GM12878 (cell line): ENCODE data around the gene C11orf91. TPM values are rescaled to one million over a fixed set of nuclear protein-coding genes. Genes with fewer than 3 reads are reported as not detected.

Experiments
- ATAC-seq: fragments of 200-7000 bp; cut with Tn5 transposase; 3 replicates; pipeline ENCODE4 v1.9.1; 2020; ENCODE audit warnings: mild to moderate bottlenecking, moderate library complexity
- BruUV-seq: library from RNA; stranded (reverse); fragments of 400-500 nt; replicated peaks from 2 replicates; lab custom pipeline; 2021; lab: Mats Ljungman, UMichigan
- CTCF ChIA-PET: fragments of 300-600 bp; sonication (Branson Sonifier 250); formaldehyde crosslinking; extraction: SDS; loops from one replicate; lab custom pipeline; 2021; ENCODE audit warnings: inconsistent platforms; lab: Yijun Ruan, JAX
- POLR2A ChIA-PET: fragments of 350-600 bp; formaldehyde crosslinking; extraction: SDS; loops from one replicate; lab custom pipeline; 2021; ENCODE audit warnings: inconsistent platforms; lab: Charles Lee
- RAD21 ChIA-PET: fragments of 300-600 bp; sonication (Branson Sonifier 250); formaldehyde crosslinking; loops from one replicate; lab custom pipeline; 2023; ENCODE audit warnings: antibody characterized with exemption; ENCODE audit not compliant: unreplicated experiment; lab: Charles Lee
- SMC1A ChIA-PET: fragments of 300-600 bp; sonication (Branson Sonifier 250); formaldehyde crosslinking; loops from one replicate; lab custom pipeline; 2023; ENCODE audit not compliant: unreplicated experiment, uncharacterized antibody; lab: Charles Lee
- DNase-seq: peaks from one replicate; pipeline ENCODE4 v3.0.0-alpha.2; 2011; ENCODE audit warnings: low read depth, low spot score
- FAIRE-seq: peaks from 3 replicates; lab custom pipeline; 2011; peaks lifted over from hg19 to GRCh38; lab: Jason Lieb, UNC
- H2AFZ ChIP-seq: 2 replicates; pipeline ENCODE4 v1.6.0; 2011; ENCODE audit warnings: low read depth, low read length, control low read depth; ENCODE audit not compliant: control insufficient read depth
- H3K27ac ChIP-seq: 2 replicates; pipeline ENCODE4 v1.5.1; 2011; ENCODE audit warnings: control low read depth; ENCODE audit not compliant: control insufficient read depth, insufficient read depth
- H3K27me3 ChIP-seq, 2 experiments: replicated peaks in 1 of 2; 2 replicates each; pipeline versions ENCODE4 v1.6.0 to v1.6.1; 2011; ENCODE audit warnings: low read length in 1 of 2; ENCODE audit not compliant: control insufficient read depth in 2 of 2, insufficient read depth in 2 of 2
- H3K36me3 ChIP-seq, 2 experiments: 2 replicates each; pipeline ENCODE4 v1.5.1; 2011; ENCODE audit warnings: low read length in 1 of 2; ENCODE audit not compliant: control insufficient read depth in 2 of 2, insufficient read depth in 2 of 2
- H3K4me1 ChIP-seq: 2 replicates; pipeline ENCODE4 v1.6.1; 2011; ENCODE audit warnings: mild to moderate bottlenecking, low read length, moderate library complexity, mixed read lengths; ENCODE audit not compliant: control insufficient read depth, insufficient read depth
- H3K4me2 ChIP-seq: 2 replicates; pipeline ENCODE4 v1.6.0; 2011; ENCODE audit warnings: control low read depth; ENCODE audit not compliant: control insufficient read depth, insufficient read depth
- H3K4me3 ChIP-seq: fragments of 200-600 bp; sonication (generic); 2 replicates; pipeline ENCODE4 v1.5.1; 2016
- H3K79me2 ChIP-seq: 2 replicates; pipeline ENCODE4 v1.6.0; 2011; ENCODE audit warnings: low read length; ENCODE audit not compliant: control insufficient read depth, insufficient read depth
- H3K9ac ChIP-seq: 2 replicates; pipeline ENCODE4 v1.8.0; 2011; ENCODE audit warnings: low read length, control low read depth, mixed read lengths; ENCODE audit not compliant: control insufficient read depth, insufficient read depth
- H3K9me3 ChIP-seq: replicated peaks from 3 replicates; pipeline ENCODE4 v1.5.1; 2011; ENCODE audit warnings: mild to moderate bottlenecking, low read length; ENCODE audit not compliant: control insufficient read depth, insufficient read depth
- H4K20me1 ChIP-seq: 2 replicates; pipeline ENCODE4 v1.6.0; 2011; ENCODE audit not compliant: control insufficient read depth, insufficient read depth
- POLR2AphosphoS5 ChIP-seq: IDR thresholded peaks from 2 replicates; pipeline ENCODE4 v1.6.1; 2011; ENCODE audit warnings: mild to moderate bottlenecking, low read length, inconsistent platforms
- RAD21 ChIP-seq: IDR thresholded peaks from 2 replicates; pipeline ENCODE4 v1.6.1; 2011; ENCODE audit warnings: mild to moderate bottlenecking, low read depth, low read length, moderate library complexity; ENCODE audit not compliant: insufficient read depth
- SMC3 ChIP-seq: IDR thresholded peaks from 2 replicates; pipeline ENCODE4 v1.6.1; 2011; ENCODE audit warnings: low read length, improper control_type of control experiment, borderline replicate concordance
- WGBS: methylation state at CpG from one replicate; pipeline ENCODE4 v1.1.6; 2016; ENCODE audit warnings: low lambda C conversion rate; ENCODE audit not compliant: insufficient replicate concordance, insufficient coverage; ENCODE audit errors: missing lambda C conversion rate; 5-methylcytosine and 5-hydroxymethylcytosine counted together
- in situ Hi-C: fragments of 300-500 bp; cut with MboI; formaldehyde crosslinking; loops from 9 replicates; pipeline ENCODE4 v1.14.3; 2018; ENCODE audit warnings: mixed read lengths
- intact Hi-C: fragments of 100-400 bp; cut with micrococcal nuclease; formaldehyde crosslinking; loops from one replicate; pipeline ENCODE4 v1.14.2; 2022; ENCODE audit not compliant: unreplicated experiment
- polyA plus RNA-seq, 11 experiments: library from polyadenylated mRNA; depleted of rRNA in 4 of 11; unstranded in 6 of 11; stranded (reverse) in 5 of 11; fragments of >200 nt; fragmentation: Nextera tagmentation in 4 of 11; fragmentation: Illumina TruSeq in 1 of 11; extraction: Ambion mirVana in 4 of 11; extraction: Trizol in 1 of 11; gene quantifications; 1 replicate in 1 of 11; 2 replicates in 10 of 11; pipeline versions ENCODE4 v1.2.1 to v1.2.3, GENCODE V29; 2011 to 2016; ENCODE audit warnings: inconsistent platforms in 2 of 11, missing spikeins in 2 of 11, low read depth in 1 of 11
- total RNA-seq, 4 experiments: library from RNA; depleted of rRNA in 3 of 4; stranded (reverse); fragments of >200 nt in 3 of 4; fragmentation: Illumina TruSeq in 1 of 4; extraction: Trizol in 1 of 4; gene quantifications; 2 replicates each; pipeline versions ENCODE4 v1.2.1 to v1.2.3, GENCODE V29; 2013 to 2021
- TF ChIP-seq, protein P1 (sequence below), 3 experiments: IDR thresholded peaks in 2 of 3; conservative IDR thresholded peaks in 1 of 3; 2 replicates each; pipeline ENCODE4 v1.5.1; 2011; ENCODE audit warnings: low read depth in 3 of 3, low read length in 3 of 3, mild to moderate bottlenecking in 3 of 3, control low read depth in 2 of 3, moderate library complexity in 2 of 3, inconsistent platforms in 1 of 3, mixed read lengths in 1 of 3; ENCODE audit not compliant: control insufficient read depth in 2 of 3, insufficient read depth in 1 of 3; ENCODE audit errors: extremely low read depth in 1 of 3

Gene C11orf91
- total and polyA plus RNA-seq, 10 of the 15 experiments (the other 5 are each of a cell fraction or from before 2014, with no cell fraction given), result not detected

DNA sequence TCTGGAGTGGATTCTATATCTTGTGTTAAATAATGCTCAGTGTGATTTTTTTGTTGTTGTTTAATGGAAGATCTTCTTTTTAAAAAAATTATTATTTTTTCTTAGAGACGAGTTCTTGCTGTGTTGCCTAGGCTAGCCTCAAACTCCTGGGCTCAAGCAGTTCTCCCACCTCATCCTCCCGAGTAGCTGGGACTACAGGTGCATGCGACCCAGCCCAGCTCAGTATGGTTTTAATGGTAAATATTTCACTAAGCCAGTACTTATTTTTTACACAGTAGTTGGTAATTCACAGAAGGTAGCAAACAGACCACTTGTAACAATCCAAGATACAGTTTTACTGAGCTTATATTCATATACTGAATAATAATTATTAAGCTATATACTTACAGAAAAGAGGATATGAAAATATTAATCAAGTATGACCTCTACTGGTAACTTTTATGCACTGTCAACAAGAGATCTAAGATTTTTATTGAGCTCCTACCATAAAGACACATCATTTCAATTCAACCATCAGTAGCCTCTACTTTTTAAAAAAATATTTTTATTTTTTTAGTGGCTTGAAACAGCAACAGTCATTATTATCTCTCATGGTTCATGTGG is 41.7 kb upstream of the C11orf91 start:
- Histone ChIP-seq H2AFZ (no peak overlapping the region), H3K4me1 (no peaks in the 10 kb centered on the region), H3K27ac (no peak overlapping the region), H3K9me3 (no peaks in the 10 kb centered on the region), H3K36me3 (no peaks in the 10 kb centered on the region; a peak in 1 of 4 replicates), H3K27me3 (no peaks in the 10 kb centered on the region), H3K4me3 (no peak overlapping the region), H3K4me2 (no peak overlapping the region), H4K20me1 (no peaks in the 10 kb centered on the region), H3K9ac (no peak overlapping the region), H3K79me2 (no peaks in the 10 kb centered on the region)
- ChIA-PET SMC1A (interaction anchor here (0.6 to 3.9 kb wide), 56 partner anchors 8 to 1145 kb away, joined by 3 to 153 read pairs (median 4); no protein-coding TSS in a partner anchor), CTCF (interaction anchor here (0.6 to 7.8 kb wide), 63 partner anchors 8 to 1365 kb away, joined by 3 to 276 read pairs (median 5); partner anchors contain the start of genes CSTF3 and FBXO3), POLR2A (interaction anchor here (0.7 to 1.3 kb wide), 5 partner anchors 26 to 445 kb away, joined by 3 to 6 read pairs (median 3); no protein-coding TSS in a partner anchor), RAD21 (interaction anchor here (0.5 to 4.2 kb wide), 51 partner anchors 9 to 818 kb away, joined by 3 to 158 read pairs (median 4); partner anchors contain the start of genes C11orf91 and CSTF3)
- intact Hi-C loops (loop anchor here (1.0 to 2.0 kb wide), 3 partner anchors 26 to 380 kb away; no protein-coding TSS in a partner anchor), in situ Hi-C loops (no loop called here)
- ATAC-seq (peak; percentile 87), FAIRE-seq (peak; percentile 61), DNase-seq (no peak)
- 67% methylated on average over 3 of the region's 3 CpGs for WGBS
- no TSS peak for BruUV-seq
- TF ChIP-seq POLR2AphosphoS5 (no peak), RAD21 (0 out of 2 replicates have a peak, but pooled peaks have one; percentile 40), SMC3 (peak; percentile 56; the same call in 1 of the 2 replicates)
- TF ChIP-seq, protein P1, sequence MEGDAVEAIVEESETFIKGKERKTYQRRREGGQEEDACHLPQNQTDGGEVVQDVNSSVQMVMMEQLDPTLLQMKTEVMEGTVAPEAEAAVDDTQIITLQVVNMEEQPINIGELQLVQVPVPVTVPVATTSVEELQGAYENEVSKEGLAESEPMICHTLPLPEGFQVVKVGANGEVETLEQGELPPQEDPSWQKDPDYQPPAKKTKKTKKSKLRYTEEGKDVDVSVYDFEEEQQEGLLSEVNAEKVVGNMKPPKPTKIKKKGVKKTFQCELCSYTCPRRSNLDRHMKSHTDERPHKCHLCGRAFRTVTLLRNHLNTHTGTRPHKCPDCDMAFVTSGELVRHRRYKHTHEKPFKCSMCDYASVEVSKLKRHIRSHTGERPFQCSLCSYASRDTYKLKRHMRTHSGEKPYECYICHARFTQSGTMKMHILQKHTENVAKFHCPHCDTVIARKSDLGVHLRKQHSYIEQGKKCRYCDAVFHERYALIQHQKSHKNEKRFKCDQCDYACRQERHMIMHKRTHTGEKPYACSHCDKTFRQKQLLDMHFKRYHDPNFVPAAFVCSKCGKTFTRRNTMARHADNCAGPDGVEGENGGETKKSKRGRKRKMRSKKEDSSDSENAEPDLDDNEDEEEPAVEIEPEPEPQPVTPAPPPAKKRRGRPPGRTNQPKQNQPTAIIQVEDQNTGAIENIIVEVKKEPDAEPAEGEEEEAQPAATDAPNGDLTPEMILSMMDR (IDR thresholded peaks at IDR 0.05 in 2 of 3, conservative IDR thresholded peaks at IDR 0.05 in 1 of 3; ENCODE audit: control insufficient read depth in 2 of 3, extremely low read depth in 1 of 3, insufficient read depth in 1 of 3, low read depth in 3 of 3, low read length in 3 of 3), result peak; percentile 21 to 60 (median 38); a peak in 3 of 6 replicates
